ENCODE data around the gene LRMDA. TPM values are rescaled to one million over a fixed set of nuclear protein-coding genes. Genes with fewer than 3 reads are reported as not detected.
A peak's percentile ranks its signal among the peaks of the same experiment; 100 is the strongest.

LRMDA gene
- total and polyA plus RNA-seq, 2 of the 13 experiments (the other 11 are each of a cell fraction or from before 2014, with no cell fraction given), result 13.4 to 22.0 TPM

GRCh38 chr10:75655791-75656451 lies 224.5 kb downstream of the LRMDA start (continued):
- TF ChIP-seq BORCS8-MEF2B (CRISPR knock-in tag; IDR thresholded peaks at IDR 0.05), result no peak
- TF ChIP-seq ZNF333 (CRISPR knock-in tag; IDR thresholded peaks at IDR 0.05; ENCODE audit: borderline replicate concordance), result no peak
- no peak for TF ChIP-seq MYNN (CRISPR knock-in tag; IDR thresholded peaks at IDR 0.05; ENCODE audit: low read depth)
- TF ChIP-seq ZNF30 (CRISPR knock-in tag; IDR thresholded peaks at IDR 0.05), result no peak
- no peak for TF ChIP-seq ZNF883 (CRISPR knock-in tag; IDR thresholded peaks at IDR 0.05; ENCODE audit: not compliant biosample characterization)
- TF ChIP-seq BRD4 (CRISPR knock-in tag; IDR thresholded peaks at IDR 0.05), result no peak
- no peak for TF ChIP-seq ZFYVE20 (CRISPR knock-in tag; IDR thresholded peaks at IDR 0.05; ENCODE audit: borderline replicate concordance, low read depth)
- no peak for TF ChIP-seq ZEB1 (IDR thresholded peaks at IDR 0.05; ENCODE audit: insufficient replicate concordance, low read depth)
- TF ChIP-seq, protein P1, sequence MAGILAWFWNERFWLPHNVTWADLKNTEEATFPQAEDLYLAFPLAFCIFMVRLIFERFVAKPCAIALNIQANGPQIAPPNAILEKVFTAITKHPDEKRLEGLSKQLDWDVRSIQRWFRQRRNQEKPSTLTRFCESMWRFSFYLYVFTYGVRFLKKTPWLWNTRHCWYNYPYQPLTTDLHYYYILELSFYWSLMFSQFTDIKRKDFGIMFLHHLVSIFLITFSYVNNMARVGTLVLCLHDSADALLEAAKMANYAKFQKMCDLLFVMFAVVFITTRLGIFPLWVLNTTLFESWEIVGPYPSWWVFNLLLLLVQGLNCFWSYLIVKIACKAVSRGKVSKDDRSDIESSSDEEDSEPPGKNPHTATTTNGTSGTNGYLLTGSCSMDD (CRISPR knock-in tag; IDR thresholded peaks at IDR 0.05), result no peak
- TF ChIP-seq, protein P2, sequence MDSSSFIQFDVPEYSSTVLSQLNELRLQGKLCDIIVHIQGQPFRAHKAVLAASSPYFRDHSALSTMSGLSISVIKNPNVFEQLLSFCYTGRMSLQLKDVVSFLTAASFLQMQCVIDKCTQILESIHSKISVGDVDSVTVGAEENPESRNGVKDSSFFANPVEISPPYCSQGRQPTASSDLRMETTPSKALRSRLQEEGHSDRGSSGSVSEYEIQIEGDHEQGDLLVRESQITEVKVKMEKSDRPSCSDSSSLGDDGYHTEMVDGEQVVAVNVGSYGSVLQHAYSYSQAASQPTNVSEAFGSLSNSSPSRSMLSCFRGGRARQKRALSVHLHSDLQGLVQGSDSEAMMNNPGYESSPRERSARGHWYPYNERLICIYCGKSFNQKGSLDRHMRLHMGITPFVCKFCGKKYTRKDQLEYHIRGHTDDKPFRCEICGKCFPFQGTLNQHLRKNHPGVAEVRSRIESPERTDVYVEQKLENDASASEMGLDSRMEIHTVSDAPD (CRISPR knock-in tag; IDR thresholded peaks at IDR 0.05), result no peak
- no peak for TF ChIP-seq ZNF337 (CRISPR knock-in tag; IDR thresholded peaks at IDR 0.05; ENCODE audit: borderline replicate concordance, low read depth)
- TF ChIP-seq LRRFIP1 (CRISPR knock-in tag; conservative IDR thresholded peaks at IDR 0.05), result no peak
- TF ChIP-seq, protein P3, sequence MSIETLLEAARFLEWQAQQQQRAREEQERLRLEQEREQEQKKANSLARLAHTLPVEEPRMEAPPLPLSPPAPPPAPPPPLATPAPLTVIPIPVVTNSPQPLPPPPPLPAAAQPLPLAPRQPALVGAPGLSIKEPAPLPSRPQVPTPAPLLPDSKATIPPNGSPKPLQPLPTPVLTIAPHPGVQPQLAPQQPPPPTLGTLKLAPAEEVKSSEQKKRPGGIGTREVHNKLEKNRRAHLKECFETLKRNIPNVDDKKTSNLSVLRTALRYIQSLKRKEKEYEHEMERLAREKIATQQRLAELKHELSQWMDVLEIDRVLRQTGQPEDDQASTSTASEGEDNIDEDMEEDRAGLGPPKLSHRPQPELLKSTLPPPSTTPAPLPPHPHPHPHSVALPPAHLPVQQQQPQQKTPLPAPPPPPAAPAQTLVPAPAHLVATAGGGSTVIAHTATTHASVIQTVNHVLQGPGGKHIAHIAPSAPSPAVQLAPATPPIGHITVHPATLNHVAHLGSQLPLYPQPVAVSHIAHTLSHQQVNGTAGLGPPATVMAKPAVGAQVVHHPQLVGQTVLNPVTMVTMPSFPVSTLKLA (IDR thresholded peaks at IDR 0.05), result no peak
- TF ChIP-seq, protein P4, sequence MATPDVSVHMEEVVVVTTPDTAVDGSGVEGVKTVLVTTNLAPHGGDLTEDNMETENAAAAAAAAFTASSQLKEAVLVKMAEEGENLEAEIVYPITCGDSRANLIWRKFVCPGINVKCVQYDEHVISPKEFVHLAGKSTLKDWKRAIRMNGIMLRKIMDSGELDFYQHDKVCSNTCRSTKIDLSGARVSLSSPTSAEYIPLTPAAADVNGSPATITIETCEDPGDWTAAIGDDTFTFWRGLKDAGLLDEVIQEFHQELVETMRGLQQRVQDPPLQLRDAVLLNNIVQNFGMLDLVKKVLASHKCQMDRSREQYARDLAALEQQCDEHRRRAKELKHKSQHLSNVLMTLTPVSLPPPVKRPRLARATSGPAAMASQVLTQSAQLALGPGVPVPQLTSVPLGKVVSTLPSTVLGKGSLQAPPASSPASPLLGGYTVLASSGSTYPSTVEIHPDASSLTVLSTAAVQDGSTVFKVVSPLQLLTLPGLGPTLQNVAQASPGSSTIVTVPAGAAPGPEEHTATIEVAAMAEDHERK (CRISPR knock-in tag; IDR thresholded peaks at IDR 0.05; ENCODE audit: low read depth), result no peak
- TF ChIP-seq ZNF124 (CRISPR knock-in tag; IDR thresholded peaks at IDR 0.05), result no peak
- no peak for TF ChIP-seq ZBTB1 (CRISPR knock-in tag; IDR thresholded peaks at IDR 0.05; ENCODE audit: borderline replicate concordance)
- no peak for TF ChIP-seq ZNF501 (CRISPR knock-in tag; IDR thresholded peaks at IDR 0.05)
- peak; percentile 1; the same call in 1 of the 2 replicates for TF ChIP-seq FOXA3 (CRISPR knock-in tag; IDR thresholded peaks at IDR 0.05)
- no peak for TF ChIP-seq BRCA1 (CRISPR knock-in tag; IDR thresholded peaks at IDR 0.05)
- no peak for TF ChIP-seq ZNF780A (CRISPR knock-in tag; IDR thresholded peaks at IDR 0.05)
- TF ChIP-seq ZSCAN22 (CRISPR knock-in tag; IDR thresholded peaks at IDR 0.05), result no peak

All from HepG2 (cell line).